Adrenal gland (tissue), 5 donors: ENCODE data around the gene TMEM107.

ENCODE experiments used
- POLR2A ChIP-seq, 2 donors: fragments of 450-650 bp; IDR thresholded peaks; one replicate each; pipeline ENCODE4 v1.6.1; 2017; ENCODE audit warnings: antibody characterized with exemption in 2 of 2, mild to moderate bottlenecking in 2 of 2, moderate library complexity in 1 of 2
- TF ChIP-seq, protein P1 (sequence below), 6 experiments: fragments of 450-650 bp in 4 of 6; fragments of 200-600 bp in 2 of 6; sonication (generic) in 1 of 6; IDR thresholded peaks; 1 replicate in 5 of 6; 2 replicates in 1 of 6; pipeline versions ENCODE4 v1.5.1 to v1.8.0; 2016 to 2021; ENCODE audit warnings: antibody characterized with exemption in 6 of 6, mild to moderate bottlenecking in 2 of 6, moderate library complexity in 1 of 6
- donor health status: DM: no; HTN: no; CAD: no.

DNA sequence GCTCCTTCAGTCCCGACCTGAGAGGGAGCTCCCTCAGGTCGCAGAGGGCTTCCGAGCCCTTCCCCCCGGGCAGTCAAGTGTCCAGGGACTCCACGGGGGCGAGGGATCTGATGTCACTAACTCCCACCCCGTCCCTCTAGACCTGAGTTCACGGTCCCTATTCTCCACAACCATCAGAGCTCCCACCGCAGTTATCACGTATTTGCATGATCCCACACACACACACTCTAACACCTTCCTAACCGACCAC lies 20.3 kb downstream of the TMEM107 start:
- TF ChIP-seq, protein P1, sequence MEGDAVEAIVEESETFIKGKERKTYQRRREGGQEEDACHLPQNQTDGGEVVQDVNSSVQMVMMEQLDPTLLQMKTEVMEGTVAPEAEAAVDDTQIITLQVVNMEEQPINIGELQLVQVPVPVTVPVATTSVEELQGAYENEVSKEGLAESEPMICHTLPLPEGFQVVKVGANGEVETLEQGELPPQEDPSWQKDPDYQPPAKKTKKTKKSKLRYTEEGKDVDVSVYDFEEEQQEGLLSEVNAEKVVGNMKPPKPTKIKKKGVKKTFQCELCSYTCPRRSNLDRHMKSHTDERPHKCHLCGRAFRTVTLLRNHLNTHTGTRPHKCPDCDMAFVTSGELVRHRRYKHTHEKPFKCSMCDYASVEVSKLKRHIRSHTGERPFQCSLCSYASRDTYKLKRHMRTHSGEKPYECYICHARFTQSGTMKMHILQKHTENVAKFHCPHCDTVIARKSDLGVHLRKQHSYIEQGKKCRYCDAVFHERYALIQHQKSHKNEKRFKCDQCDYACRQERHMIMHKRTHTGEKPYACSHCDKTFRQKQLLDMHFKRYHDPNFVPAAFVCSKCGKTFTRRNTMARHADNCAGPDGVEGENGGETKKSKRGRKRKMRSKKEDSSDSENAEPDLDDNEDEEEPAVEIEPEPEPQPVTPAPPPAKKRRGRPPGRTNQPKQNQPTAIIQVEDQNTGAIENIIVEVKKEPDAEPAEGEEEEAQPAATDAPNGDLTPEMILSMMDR (IDR thresholded peaks at IDR 0.05), result no peak
- no peak for TF ChIP-seq POLR2A (IDR thresholded peaks at IDR 0.05)
